GM12892 (cell line): ENCODE results near the gene VEPH1.

Experiments used
- DNase-seq: peaks from one replicate; pipeline ENCODE4 v3.0.0; 2011; ENCODE audit not compliant: insufficient read length
- FAIRE-seq: peaks from 2 replicates; lab custom pipeline; 2011; peaks lifted over from hg19 to GRCh38; lab: Jason Lieb, UNC
- POLR2A ChIP-seq: IDR thresholded peaks from 2 replicates; pipeline ENCODE4 v1.6.1; 2011; ENCODE audit warnings: low read depth, low read length, control low read depth
- POLR2AphosphoS5 ChIP-seq: IDR thresholded peaks from 2 replicates; pipeline ENCODE4 v1.6.1; 2011; ENCODE audit warnings: low read depth, low read length, control low read depth
- TAF1 ChIP-seq: IDR thresholded peaks from 2 replicates; pipeline ENCODE4 v1.6.1; 2011; ENCODE audit warnings: low read depth, mild to moderate bottlenecking, control low read depth, low read length, borderline replicate concordance

VEPH1 gene

DNA sequence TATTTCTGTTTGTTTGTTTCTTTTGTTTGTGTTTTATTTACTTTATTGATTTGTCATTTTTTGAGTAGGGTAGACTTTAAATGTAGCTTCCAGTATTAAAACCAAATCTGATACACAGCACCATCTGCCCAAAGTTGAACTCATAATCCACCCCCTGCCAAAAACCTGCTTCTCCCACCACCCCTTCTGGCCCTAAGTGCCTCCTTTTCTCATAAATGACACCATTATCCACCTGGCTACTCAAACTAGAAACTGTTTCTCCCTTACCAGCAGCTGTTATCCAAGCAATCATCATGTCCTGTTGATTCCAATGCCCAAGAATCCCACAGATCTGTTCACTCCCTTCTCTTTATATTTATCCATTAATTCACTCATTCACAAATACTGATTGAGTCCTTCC, 88.4 kb downstream of the VEPH1 start:
- FAIRE-seq, result no peak
- TF ChIP-seq TAF1, result no peak
- TF ChIP-seq POLR2A, result no peak
- no peak for TF ChIP-seq POLR2AphosphoS5
- DNase-seq, result no peak

DNA sequence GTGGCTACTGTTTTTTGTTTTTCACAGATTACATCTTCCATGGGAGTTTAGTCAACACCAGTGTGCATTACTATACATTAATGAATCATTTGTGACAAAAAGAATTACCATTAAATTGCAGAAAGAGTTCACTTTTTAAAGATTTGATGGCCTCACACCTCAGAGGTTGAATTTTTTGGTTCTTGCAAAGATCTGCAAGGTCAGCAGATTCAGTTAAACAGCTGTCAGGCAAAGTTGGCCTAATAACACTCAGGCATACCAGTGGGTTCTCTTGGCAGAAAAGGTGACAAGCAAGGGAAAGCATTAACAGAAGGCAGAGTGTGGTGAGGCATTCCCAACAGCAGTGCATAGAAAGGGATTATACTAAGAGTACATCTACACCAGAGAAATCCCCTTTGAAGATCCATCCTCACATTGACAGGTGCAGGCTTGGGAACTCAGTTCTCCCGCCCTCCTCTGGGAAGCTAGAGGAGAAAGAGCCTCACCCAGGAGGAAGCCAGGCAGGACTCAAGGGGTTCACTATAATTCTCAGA, 90.8 kb downstream of the VEPH1 start:
- FAIRE-seq (no peak), DNase-seq (no peak)
- no peak for TF ChIP-seq POLR2AphosphoS5
- TF ChIP-seq TAF1, result no peak
- TF ChIP-seq POLR2A, result no peak

DNA sequence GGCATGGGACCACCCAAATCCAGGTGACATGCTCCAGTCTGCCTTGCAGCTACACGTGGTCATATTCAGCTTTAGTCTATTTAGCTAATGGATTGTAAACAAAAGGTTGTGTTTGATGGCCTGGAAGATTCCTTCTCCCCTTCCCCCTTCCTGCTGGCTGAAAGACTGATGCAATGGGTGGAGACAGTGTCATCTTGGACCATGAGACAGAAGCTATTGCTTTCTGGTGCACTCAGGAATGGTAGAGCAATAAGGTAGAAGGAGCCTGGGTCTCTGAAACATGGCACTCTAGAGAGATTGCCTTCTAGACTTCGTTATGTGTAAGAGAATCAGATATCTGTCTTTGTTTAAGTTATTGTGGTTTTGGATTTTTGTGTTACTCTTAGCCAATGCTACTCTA, 92.3 kb downstream of the VEPH1 start:
- TF ChIP-seq POLR2A (no peak), POLR2AphosphoS5 (no peak), TAF1 (no peak)

DNA sequence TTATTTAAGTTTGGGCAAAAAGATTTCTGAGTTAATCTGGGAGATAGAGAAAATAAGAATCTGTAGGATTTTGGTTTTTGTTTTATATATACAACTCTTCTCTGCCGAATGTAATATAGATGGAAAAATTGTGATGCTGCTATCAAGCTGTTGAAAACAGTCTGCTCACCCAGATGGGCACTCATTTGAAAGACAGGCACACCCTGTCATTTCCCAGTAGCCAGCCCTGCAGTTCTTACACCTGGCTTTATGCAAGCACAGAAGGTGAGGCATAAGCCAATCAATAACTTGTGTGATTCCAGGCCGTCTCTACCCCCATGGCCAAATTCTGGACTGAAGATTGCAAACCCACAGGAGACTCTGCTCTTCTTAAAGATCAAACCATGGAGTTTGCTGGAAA, 93.7 kb downstream of the VEPH1 start:
- TF ChIP-seq TAF1, result no peak
- no peak for TF ChIP-seq POLR2A
- TF ChIP-seq POLR2AphosphoS5, result no peak
- FAIRE-seq, result no peak
- no peak for DNase-seq

More for the DNA sequence above, 92.3 kb downstream of the VEPH1 start:
- no peak for DNase-seq
- FAIRE-seq, result no peak

DNA sequence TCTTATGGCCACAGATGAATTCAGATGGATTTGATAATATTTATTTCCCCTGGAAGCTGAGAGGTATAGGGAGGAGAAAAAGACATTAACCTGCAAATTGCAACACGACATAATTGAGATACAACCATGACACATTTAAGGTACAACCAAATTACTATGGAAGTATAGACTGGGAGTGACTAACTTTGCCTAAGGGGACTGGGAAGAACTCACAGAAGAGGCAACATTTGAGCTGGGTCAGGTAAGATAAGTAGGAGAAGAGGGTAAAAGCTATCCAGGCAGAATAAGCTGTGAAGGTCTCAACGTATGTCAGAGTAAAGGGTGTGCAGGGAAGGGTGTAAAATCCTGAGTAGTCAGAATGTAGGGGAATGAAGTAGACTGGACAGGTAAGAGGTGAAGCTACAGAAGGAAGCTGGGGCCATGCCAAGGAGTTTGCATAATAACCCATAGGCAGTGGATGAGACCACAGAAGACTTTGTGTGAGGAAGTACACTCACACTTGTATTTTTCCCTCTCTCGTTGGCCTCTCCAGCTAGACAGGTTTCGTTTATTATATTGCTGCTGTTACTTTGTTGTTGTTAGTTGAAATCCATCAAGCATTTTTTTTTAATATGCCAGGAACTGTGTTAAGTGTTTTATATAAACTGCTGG, 94.6 kb downstream of the VEPH1 start:
- no peak for FAIRE-seq
- no peak for DNase-seq
- no peak for TF ChIP-seq POLR2A
- TF ChIP-seq TAF1, result no peak
- no peak for TF ChIP-seq POLR2AphosphoS5

DNA sequence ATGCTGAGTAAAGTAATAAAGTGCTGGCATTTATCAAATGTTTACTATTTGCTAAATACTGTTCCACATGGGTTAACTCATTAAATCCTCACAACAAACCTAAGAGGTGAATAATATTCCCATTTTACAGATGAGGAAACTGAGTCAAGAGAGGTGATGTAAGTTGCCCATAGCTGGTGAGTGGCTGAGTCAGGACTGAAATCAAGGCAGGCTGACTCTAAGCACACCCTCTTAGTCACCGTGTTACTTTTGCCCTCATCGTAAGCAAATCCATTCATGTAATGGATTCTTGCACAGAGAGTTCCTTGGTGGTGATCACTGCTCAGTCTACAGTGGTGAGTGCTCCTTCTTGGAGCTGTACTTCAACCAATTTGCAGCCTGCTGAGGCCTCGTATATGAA, 95.4 kb downstream of the VEPH1 start:
- no peak for TF ChIP-seq TAF1
- FAIRE-seq, result no peak
- DNase-seq, result no peak

DNA sequence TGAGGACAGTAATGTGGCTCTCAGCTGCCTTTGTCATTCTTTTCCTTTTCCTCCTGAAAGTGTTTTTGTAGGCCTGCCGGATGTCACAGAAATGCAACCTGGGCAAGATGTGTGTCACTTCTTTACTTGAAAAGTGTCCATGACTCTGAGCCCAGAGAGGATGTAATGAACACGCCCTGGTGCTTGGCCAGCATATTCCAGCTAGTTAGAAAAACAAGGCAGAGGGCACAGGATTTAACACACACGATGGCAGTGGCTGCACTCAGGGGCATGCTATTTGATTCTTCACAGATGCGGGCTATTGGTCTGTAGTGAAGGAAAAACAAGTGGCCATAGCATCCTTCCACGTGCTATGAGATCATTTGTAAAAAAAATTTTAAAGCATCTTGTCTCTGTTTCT, 96.8 kb downstream of the VEPH1 start:
- no peak for TF ChIP-seq TAF1
- no peak for TF ChIP-seq POLR2AphosphoS5
- no peak for TF ChIP-seq POLR2A
- DNase-seq, result no peak
- FAIRE-seq, result no peak

DNA sequence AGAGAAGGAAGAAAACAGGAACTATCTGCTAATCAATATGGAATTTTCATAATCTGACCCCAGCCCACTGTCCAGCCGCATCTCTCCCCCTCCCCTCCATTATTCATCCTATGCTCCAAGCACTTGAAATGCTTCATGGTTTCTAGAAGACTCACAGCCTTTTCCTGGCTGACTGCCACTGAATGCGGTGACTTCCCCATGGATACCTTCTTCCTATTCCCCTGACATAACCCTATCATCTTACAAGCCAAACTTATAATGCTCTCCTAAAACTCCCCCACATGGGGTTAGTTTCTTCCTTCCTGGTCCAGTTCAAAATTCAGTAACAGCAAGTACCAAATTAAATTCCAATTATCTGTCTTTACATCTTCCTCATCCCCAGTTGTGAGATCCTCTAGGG, 97.8 kb downstream of the VEPH1 start:
- FAIRE-seq (no peak), DNase-seq (no peak)
- TF ChIP-seq POLR2AphosphoS5 (no peak), POLR2A (no peak), TAF1 (no peak)

DNA sequence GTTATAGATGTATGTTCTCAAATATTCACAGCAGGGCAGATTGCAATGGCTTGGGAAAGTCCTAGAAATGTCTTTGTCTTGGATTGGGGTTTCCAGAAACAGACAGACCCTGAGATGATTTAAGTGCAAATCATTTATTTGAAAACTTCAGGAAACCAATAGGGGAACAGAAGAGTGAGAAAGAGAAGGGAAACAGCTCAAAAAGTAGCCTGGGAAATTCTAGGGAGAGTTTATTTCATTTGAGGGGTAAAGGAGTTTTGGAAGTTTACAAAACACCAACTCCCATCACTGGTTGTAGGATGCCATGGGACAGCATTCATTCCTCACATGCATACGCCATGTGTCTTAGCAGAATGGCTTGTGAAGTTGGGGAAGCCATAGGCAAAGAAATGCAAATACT, 98.8 kb downstream of the VEPH1 start:
- FAIRE-seq, result no peak

DNA sequence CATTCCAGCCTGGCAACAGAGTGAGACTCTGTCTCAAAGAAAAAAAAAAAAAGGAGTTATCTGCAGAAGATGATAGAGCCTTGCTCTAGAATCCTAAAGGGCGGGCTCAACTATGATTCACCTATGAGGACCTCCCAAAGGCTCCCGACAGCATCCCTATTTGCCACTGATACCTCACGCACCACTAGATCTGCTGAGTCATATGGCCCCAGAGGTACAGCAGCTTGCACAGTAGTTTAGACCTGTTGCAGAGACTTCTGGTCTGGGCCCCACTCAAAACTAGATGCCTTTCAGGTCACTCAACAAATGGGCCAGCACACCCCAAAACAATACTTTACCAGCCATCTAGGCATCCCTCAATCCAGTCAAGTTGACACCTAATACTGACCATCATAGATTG, 104.6 kb downstream of the VEPH1 start:
- no peak for FAIRE-seq
- no peak for DNase-seq
- TF ChIP-seq POLR2A (no peak), POLR2AphosphoS5 (no peak), TAF1 (no peak)

More for the DNA sequence above, 98.8 kb downstream of the VEPH1 start:
- DNase-seq, result no peak
- TF ChIP-seq POLR2AphosphoS5 (no peak), TAF1 (no peak), POLR2A (no peak)

DNA sequence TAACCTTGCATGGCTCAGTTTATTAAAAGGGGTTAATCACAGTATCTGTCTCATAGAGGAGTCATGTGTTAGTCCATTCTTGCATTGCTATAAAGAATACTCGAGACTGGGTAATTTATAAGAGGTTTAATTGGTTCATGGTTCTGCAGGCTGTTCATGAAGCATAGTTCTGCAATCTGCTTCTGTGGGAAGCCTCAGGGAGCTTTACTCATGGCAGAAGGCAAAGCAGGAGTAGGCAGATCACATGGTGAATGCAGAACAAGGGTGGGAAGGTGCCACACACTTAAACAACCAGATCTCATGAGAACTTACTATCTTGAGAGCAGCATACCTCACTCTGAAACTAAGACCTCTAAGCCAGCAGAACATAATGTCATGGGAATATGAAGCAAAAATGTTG, 108.8 kb downstream of the VEPH1 start:
- TF ChIP-seq POLR2A (no peak), TAF1 (no peak)
- DNase-seq (no peak), FAIRE-seq (no peak)

DNA sequence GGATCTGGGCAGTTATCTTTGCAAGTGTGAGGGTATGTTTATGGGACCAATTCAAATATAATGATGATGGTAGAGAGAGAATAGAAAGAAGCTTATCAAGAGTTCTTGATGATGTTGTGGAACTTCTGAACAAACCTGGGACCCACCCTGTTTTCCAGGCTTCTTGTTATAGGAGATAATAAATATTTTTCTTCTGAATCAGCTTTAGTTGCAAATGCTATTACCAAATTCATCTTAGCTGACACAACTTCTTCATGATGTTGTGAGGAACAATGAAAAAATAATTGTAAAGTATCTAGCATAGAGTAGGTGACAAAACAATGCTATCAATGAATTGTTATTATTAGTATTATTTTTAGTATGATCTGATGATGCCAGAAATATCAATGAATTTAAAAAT, 110.1 kb downstream of the VEPH1 start:
- DNase-seq, result no peak
- no peak for FAIRE-seq
- TF ChIP-seq POLR2AphosphoS5 (no peak), POLR2A (no peak), TAF1 (no peak)
